Measurements from ENCODE around the gene SLC10A3.

The SLC10A3 gene

GRCh38 chrX:154445776-154446175, 44.7 kb downstream of the SLC10A3 start:
- no peak overlapping the region for H3K27ac ChIP-seq (ENCODE audit: low read depth, low read length)
- H3K9ac ChIP-seq (ENCODE audit: low read length) = no peak overlapping the region
- H3K4me3 ChIP-seq (ENCODE audit: low read length) = no peak overlapping the region
- no peaks in the 10 kb centered on the region for H3K27me3 ChIP-seq (ENCODE audit: control insufficient read depth, insufficient read depth, low read length)
- H3K36me3 ChIP-seq (ENCODE audit: control insufficient read depth, insufficient read depth, low read length) = peaks cover 22% of the 10 kb centered on the region
- H3K4me1 ChIP-seq (ENCODE audit: control insufficient read depth, insufficient read depth, low read length) = peaks cover 9% of the 10 kb centered on the region

DNA sequence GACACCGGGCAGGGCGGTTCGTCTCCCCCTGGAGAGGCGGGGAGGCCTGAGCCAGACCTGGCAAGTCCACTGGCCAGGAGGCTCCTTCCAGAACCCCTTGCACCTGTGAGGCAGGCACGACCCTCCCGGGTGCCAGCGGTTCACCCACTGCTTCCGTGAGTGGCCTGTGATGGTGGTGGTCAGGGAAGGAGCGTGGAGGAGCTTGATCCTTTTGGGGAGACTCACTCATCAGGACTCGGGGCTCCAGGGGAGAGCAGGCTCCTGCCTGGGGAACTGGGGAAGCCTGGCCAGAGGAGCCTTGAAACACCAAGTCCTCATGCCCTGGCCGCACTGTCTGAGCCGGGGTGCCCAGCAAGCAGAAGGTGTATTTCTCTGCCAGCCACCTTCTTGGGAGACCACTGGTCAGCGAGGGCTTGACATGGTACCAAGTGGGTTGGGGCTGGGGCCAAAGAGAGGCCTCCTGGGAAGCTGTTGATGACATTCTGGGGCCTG, 45.6 kb downstream of the SLC10A3 start:
- Histone ChIP-seq H3K27me3 (ENCODE audit: control insufficient read depth, insufficient read depth, low read length) (no peaks in the 10 kb centered on the region), H3K4me3 (ENCODE audit: low read length) (peak overlapping the region; percentile 65), H3K9ac (ENCODE audit: low read length) (peak overlapping the region; percentile 35), H3K27ac (ENCODE audit: low read depth, low read length) (no peak overlapping the region), H3K4me1 (ENCODE audit: control insufficient read depth, insufficient read depth, low read length) (peaks cover 9% of the 10 kb centered on the region), H3K36me3 (ENCODE audit: control insufficient read depth, insufficient read depth, low read length) (peaks cover 22% of the 10 kb centered on the region)

DNA sequence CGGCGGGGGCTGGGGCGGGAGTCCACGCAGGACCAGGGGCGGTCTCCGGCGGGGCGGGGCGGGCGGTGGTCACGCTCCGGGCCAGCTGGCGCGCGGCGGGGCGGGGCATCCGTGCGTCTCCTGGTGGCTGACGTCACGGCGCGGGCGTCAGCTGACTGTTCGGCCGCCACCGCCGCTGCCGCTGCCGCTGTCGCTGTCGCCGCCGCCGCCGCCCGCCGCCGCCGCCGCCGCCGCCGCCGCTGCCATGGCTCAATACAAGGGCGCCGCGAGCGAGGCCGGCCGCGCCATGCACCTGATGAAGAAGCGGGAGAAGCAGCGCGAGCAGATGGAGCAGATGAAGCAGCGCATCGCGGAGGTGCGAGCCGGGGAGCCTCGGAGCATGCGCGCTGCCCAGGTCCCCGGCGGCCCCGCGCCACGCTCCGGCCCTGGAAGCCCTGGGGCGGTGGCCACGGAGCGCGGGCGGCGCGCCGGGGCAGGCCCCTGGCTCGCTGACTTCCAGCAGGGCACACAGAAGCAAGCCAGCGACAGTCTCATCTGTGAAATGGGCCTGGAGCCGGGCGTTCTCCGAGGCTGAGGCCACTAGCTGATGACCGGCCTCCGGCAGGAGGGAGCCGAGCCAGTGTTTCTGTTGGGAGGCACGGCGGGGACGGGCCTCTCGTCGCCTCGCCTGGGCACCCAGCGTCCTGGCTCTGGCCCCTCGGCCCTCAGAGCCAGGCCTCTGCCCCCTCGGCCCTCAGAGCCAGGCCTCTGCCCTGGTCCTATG, 46.3 kb downstream of the SLC10A3 start, which contains the start of gene FAM50A:
TSS of gene FAM50A (plus strand) at position 150 of the 763 bp plus-strand sequence. CDS start at position 245, 95 bp downstream.
- H3K9ac ChIP-seq (ENCODE audit: low read length) = peak within 1 kb of the TSS; percentile 35
- peaks cover 19% of the 10 kb centered on the region for H3K36me3 ChIP-seq (ENCODE audit: control insufficient read depth, insufficient read depth, low read length)

DNA sequence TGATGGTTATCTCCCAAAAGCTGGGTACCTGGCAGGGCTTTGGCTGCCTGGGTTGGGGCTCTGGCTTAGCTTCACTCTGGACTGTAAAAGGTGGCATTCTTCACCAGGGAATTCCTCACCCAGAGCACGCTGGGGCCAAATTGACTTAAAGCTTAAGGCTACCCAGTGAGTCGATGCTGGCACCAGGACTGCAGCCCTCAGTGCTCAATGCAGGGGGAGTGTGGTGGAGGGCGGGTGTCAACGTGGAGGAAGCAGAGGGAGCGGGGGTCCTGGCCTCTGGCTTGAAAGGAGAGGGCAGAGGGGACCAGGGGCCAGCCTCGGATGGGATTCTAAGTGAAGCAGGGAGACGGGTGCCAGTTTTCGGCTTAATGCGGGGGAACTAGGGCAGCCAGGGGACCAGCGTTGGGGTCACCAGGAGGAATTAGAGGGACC, 46.9 kb downstream of the SLC10A3 start:
- peak overlapping the region; percentile 33 for H3K27ac ChIP-seq (ENCODE audit: low read depth, low read length)
- H3K4me1 ChIP-seq (ENCODE audit: control insufficient read depth, insufficient read depth, low read length) = peaks cover 11% of the 10 kb centered on the region
- no peaks in the 10 kb centered on the region for H3K27me3 ChIP-seq (ENCODE audit: control insufficient read depth, insufficient read depth, low read length)
- peaks cover 15% of the 10 kb centered on the region for H3K36me3 ChIP-seq (ENCODE audit: control insufficient read depth, insufficient read depth, low read length)
- no peak overlapping the region for H3K9ac ChIP-seq (ENCODE audit: low read length)
- peak overlapping the region; percentile 35 for H3K4me3 ChIP-seq (ENCODE audit: low read length)

More for the DNA sequence above, 46.3 kb downstream of the SLC10A3 start, which contains the start of gene FAM50A:
- Histone ChIP-seq H3K27ac (ENCODE audit: low read depth, low read length) (peak within 1 kb of the TSS; percentile 59), H3K4me3 (ENCODE audit: low read length) (peak within 1 kb of the TSS; percentile 65), H3K27me3 (ENCODE audit: control insufficient read depth, insufficient read depth, low read length) (no peaks in the 10 kb centered on the region), H3K4me1 (ENCODE audit: control insufficient read depth, insufficient read depth, low read length) (peaks cover 9% of the 10 kb centered on the region)

DNA sequence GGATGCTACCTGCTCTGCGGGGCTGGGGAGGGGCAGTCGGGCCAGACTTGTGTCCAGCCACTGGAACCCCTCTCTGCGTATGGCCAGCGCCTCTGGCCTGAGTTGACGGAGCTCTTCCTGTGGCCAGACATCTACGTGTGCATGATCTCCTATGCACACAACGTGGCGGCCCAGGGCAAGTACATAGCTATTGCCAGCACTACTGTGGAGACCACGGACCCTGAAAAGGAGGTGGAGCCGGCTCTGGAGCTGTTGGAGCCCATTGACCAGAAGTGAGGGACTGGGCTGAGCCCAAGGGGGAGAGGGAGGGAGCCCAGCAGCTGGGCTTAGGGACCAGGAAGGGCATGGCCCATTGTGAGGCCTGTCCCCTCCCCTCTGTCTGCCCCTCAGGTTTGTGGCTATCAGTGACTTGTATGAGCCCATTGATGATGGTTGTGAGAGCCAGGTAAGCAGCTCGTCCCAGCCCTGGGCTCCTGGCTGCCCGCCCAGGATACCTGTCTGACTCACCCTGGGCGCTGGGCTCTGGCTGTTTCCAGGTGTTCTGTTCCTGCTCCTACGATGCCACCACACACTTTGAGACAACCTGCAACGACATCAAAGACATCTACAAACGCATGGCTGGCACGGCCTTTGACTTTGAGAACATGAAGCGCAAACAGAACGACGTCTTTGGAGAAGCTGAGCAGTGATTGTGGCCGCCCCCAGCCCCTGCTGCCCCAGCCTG, 48.3 kb downstream of the SLC10A3 start:
- peaks cover 13% of the 10 kb centered on the region for H3K36me3 ChIP-seq (ENCODE audit: control insufficient read depth, insufficient read depth, low read length)
- peaks cover 14% of the 10 kb centered on the region for H3K4me1 ChIP-seq (ENCODE audit: control insufficient read depth, insufficient read depth, low read length)
- no peak overlapping the region for H3K4me3 ChIP-seq (ENCODE audit: low read length)
- H3K27me3 ChIP-seq (ENCODE audit: control insufficient read depth, insufficient read depth, low read length) = no peaks in the 10 kb centered on the region
- H3K27ac ChIP-seq (ENCODE audit: low read depth, low read length) = no peak overlapping the region
- H3K9ac ChIP-seq (ENCODE audit: low read length) = no peak overlapping the region

GRCh38 chrX:154441564-154441963, 48.9 kb downstream of the SLC10A3 start:
- H3K27me3 ChIP-seq (ENCODE audit: control insufficient read depth, insufficient read depth, low read length) = no peaks in the 10 kb centered on the region
- peaks cover 8% of the 10 kb centered on the region for H3K36me3 ChIP-seq (ENCODE audit: control insufficient read depth, insufficient read depth, low read length)
- peaks cover 14% of the 10 kb centered on the region for H3K4me1 ChIP-seq (ENCODE audit: control insufficient read depth, insufficient read depth, low read length)
- H3K4me3 ChIP-seq (ENCODE audit: low read length) = no peak overlapping the region
- H3K27ac ChIP-seq (ENCODE audit: low read depth, low read length) = no peak overlapping the region
- H3K9ac ChIP-seq (ENCODE audit: low read length) = no peak overlapping the region

- no peak overlapping the region for H3K9ac ChIP-seq (ENCODE audit: low read length)
- peaks cover 14% of the 10 kb centered on the region for H3K4me1 ChIP-seq (ENCODE audit: control insufficient read depth, insufficient read depth, low read length)
- no peak overlapping the region for H3K4me3 ChIP-seq (ENCODE audit: low read length)
- H3K27me3 ChIP-seq (ENCODE audit: control insufficient read depth, insufficient read depth, low read length) = no peaks in the 10 kb centered on the region
- H3K27ac ChIP-seq (ENCODE audit: low read depth, low read length) = no peak overlapping the region
- H3K36me3 ChIP-seq (ENCODE audit: control insufficient read depth, insufficient read depth, low read length) = peaks cover 8% of the 10 kb centered on the region
Measured at GRCh38 chrX:154440623-154441357, 49.6 kb downstream of the SLC10A3 start.

DNA sequence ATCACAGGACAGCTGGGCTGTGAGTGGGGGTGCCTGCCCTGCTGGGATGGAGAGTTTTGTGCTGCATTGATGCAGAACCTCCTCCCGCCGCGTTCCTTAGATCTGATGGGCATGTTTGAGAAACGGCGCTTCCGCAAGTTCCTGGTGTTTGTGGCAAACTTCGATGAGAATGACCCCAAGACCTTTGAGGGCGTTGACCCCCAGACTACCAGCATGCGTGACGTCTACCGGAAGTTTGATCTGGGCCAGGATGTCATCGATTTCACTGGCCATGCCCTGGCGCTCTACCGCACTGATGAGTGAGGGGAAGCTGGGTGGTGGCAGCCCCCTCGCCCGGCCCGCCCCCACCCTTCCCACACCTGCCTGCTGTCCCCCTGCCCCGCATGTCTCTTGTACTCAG, 50.6 kb downstream of the SLC10A3 start:
- H3K9ac ChIP-seq (ENCODE audit: low read length) = no peak overlapping the region
- H3K36me3 ChIP-seq (ENCODE audit: control insufficient read depth, insufficient read depth, low read length) = peaks cover 8% of the 10 kb centered on the region
- peaks cover 7% of the 10 kb centered on the region for H3K4me1 ChIP-seq (ENCODE audit: control insufficient read depth, insufficient read depth, low read length)
- no peak overlapping the region for H3K4me3 ChIP-seq (ENCODE audit: low read length)
- H3K27me3 ChIP-seq (ENCODE audit: control insufficient read depth, insufficient read depth, low read length) = no peaks in the 10 kb centered on the region
- H3K27ac ChIP-seq (ENCODE audit: low read depth, low read length) = no peak overlapping the region

DNA sequence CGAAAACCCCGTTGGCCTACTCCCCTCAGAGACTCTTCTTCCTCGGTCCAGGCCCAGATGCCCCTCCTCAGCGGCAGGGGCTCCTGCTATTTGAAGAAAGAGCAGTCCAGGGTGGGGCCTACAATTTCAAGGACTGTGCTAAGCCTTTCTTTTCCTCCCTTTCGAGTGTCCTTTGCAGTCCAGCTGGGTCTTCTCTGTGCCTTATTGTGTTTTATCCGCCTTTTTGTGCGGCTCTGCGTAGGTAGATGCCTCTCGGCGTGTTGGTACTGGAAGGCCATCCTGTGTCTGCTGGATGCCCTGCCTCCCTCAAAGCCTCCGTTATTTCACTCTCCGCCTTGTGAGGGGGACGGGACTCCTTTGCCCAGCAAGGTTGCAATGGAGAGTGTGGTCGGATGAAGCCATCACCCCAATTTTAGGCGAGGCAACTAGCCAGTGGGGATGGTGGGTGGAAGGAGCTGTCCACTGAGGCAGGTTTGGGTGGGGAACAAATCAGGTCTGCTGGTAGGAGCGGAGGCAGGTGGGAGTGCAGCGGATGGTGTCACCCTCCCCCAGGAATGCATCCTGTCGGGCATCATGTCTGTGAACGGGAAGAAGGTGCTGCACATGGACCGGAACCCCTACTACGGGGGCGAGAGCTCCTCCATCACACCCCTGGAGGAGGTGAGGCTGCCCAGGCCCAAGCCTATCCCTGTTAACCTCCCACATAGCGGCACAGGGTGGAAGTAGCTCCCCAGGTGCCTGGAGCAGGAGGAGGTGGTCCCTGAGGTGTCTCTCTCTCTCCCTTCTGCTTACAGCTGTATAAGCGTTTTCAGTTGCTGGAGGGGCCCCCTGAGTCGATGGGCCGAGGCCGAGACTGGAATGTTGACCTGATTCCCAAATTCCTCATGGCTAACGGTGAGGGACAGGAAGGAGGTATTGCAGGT, 52.2 kb downstream of the SLC10A3 start:
- Histone ChIP-seq H3K9ac (ENCODE audit: low read length) (peak overlapping the region; percentile 78), H3K4me3 (ENCODE audit: low read length) (peak overlapping the region; percentile 74), H3K27me3 (ENCODE audit: control insufficient read depth, insufficient read depth, low read length) (no peaks in the 10 kb centered on the region), H3K36me3 (ENCODE audit: control insufficient read depth, insufficient read depth, low read length) (peaks cover 13% of the 10 kb centered on the region), H3K27ac (ENCODE audit: low read depth, low read length) (no peak overlapping the region), H3K4me1 (ENCODE audit: control insufficient read depth, insufficient read depth, low read length) (peaks cover 5% of the 10 kb centered on the region)
